K562 (cell line): ENCODE results near the gene COX6B1. TPM values are rescaled to one million over a fixed set of nuclear protein-coding genes. Genes with fewer than 3 reads are reported as not detected.
A peak's percentile ranks its signal among the peaks of the same experiment; 100 is the strongest.

Source experiments
- ATF3 ChIP-seq, 2 experiments: fragments of 450-650 bp in 1 of 2; sonication (generic) in 1 of 2; formaldehyde crosslinking in 1 of 2; IDR thresholded peaks in 1 of 2; conservative IDR thresholded peaks in 1 of 2; 2 replicates each; pipeline versions ENCODE4 v1.6.1 to v1.8.1; 2016 to 2023; ENCODE audit warnings: mild to moderate bottlenecking in 2 of 2, moderate library complexity in 2 of 2, inconsistent platforms in 1 of 2, missing genetic modification reagents in 1 of 2
- BRF1 ChIP-seq: IDR thresholded peaks from 3 replicates; pipeline ENCODE4 v1.6.1; 2011; ENCODE audit warnings: borderline replicate concordance, mild to moderate bottlenecking; ENCODE audit not compliant: insufficient read length; ENCODE audit errors: extremely low read depth
- C11orf30 ChIP-seq: fragments of 450-650 bp; IDR thresholded peaks from 2 replicates; pipeline ENCODE4 v1.6.1; 2016; ENCODE audit warnings: low read depth, mild to moderate bottlenecking
- ELF2 ChIP-seq: fragments of 250-450 bp; sonication (Bioruptor Pico); IDR thresholded peaks from 2 replicates; pipeline ENCODE4 v1.5.0; 2021; ENCODE audit warnings: mild to moderate bottlenecking
- ERF ChIP-seq: fragments of 450-650 bp; formaldehyde crosslinking; IDR thresholded peaks from 2 replicates; pipeline ENCODE4 v1.4.0; 2020; ENCODE audit warnings: mild to moderate bottlenecking, mixed read lengths
- ETV1 ChIP-seq: fragments of 450-650 bp; conservative IDR thresholded peaks from 2 replicates; pipeline ENCODE4 v1.6.1; 2016; ENCODE audit warnings: missing genetic modification characterization, control low read depth, low read depth, missing compliant biosample characterization
- GABPB1 ChIP-seq: sonication (generic); formaldehyde crosslinking; IDR thresholded peaks from 2 replicates; pipeline ENCODE4 v1.8.0; 2022; ENCODE audit warnings: mild to moderate bottlenecking, missing genetic modification reagents
- HDAC1 ChIP-seq, 2 experiments: fragments of 450-650 bp; IDR thresholded peaks; 2 replicates each; pipeline ENCODE4 v1.6.1; 2016 to 2017; ENCODE audit warnings: inconsistent platforms in 1 of 2, mild to moderate bottlenecking in 1 of 2, moderate library complexity in 1 of 2
- KLF10 ChIP-seq: fragments of 250-450 bp; sonication (Bioruptor Pico); IDR thresholded peaks from 2 replicates; pipeline ENCODE4 v1.6.1; 2021; ENCODE audit warnings: matching md5 sums
- MAFF ChIP-seq: IDR thresholded peaks from 2 replicates; pipeline ENCODE4 v1.6.1; 2012; ENCODE audit warnings: low read length, improper control_type of control experiment
- NCOA1 ChIP-seq: fragments of 450-650 bp; IDR thresholded peaks from 2 replicates; pipeline ENCODE4 v1.6.1; 2016; ENCODE audit warnings: low read depth
- NKRF ChIP-seq: fragments of 450-650 bp; IDR thresholded peaks from 2 replicates; pipeline ENCODE4 v1.6.1; 2016; ENCODE audit warnings: borderline replicate concordance
- NRF1 ChIP-seq, 2 experiments: fragments of 450-650 bp; IDR thresholded peaks in 1 of 2; conservative IDR thresholded peaks in 1 of 2; 2 replicates each; pipeline ENCODE4 v1.6.1; 2014; ENCODE audit warnings: mild to moderate bottlenecking in 2 of 2
- PHB ChIP-seq: fragments of 250-450 bp; sonication (Bioruptor Pico); IDR thresholded peaks from 2 replicates; pipeline ENCODE4 v1.5.0; 2021
- PRMT5 ChIP-seq: sonication (generic); formaldehyde crosslinking; IDR thresholded peaks from 2 replicates; pipeline ENCODE4 v1.5.0; 2020; ENCODE audit warnings: missing genetic modification reagents
- SAFB2 ChIP-seq: fragments of 200-400 bp; formaldehyde crosslinking; IDR thresholded peaks from 2 replicates; pipeline ENCODE4 v1.6.1; 2018; ENCODE audit warnings: borderline replicate concordance, low read length, low read depth, moderate library complexity; ENCODE audit not compliant: severe bottlenecking
- SMARCA5 ChIP-seq: fragments of 450-650 bp; IDR thresholded peaks from 2 replicates; pipeline ENCODE4 v1.6.1; 2016
- SMARCE1 ChIP-seq: fragments of 450-650 bp; IDR thresholded peaks from 2 replicates; pipeline ENCODE4 v1.7.1; 2016; ENCODE audit warnings: mild to moderate bottlenecking
- SRSF3 ChIP-seq: fragments of 200-400 bp; formaldehyde crosslinking; IDR thresholded peaks from 2 replicates; pipeline ENCODE4 v1.6.1; 2016; ENCODE audit warnings: mild to moderate bottlenecking, low read length, moderate library complexity; ENCODE audit not compliant: insufficient read depth
- TEAD1 ChIP-seq, 2 experiments: fragments of 450-650 bp in 1 of 2; sonication (generic) in 1 of 2; formaldehyde crosslinking; IDR thresholded peaks; 2 replicates each; pipeline versions ENCODE4 v1.4.0 to v1.8.0; 2020 to 2022; ENCODE audit warnings: mild to moderate bottlenecking in 2 of 2, missing genetic modification reagents in 1 of 2
- ZKSCAN3 ChIP-seq: fragments of 250-450 bp; sonication (Bioruptor Pico); IDR thresholded peaks from 2 replicates; pipeline ENCODE4 v1.4.0; 2020
- ZNF589 ChIP-seq: fragments of 200-800 bp; sonication (Bioruptor generic); IDR thresholded peaks from 2 replicates; pipeline ENCODE4 v1.6.1; 2016; ENCODE audit warnings: low read depth, missing genetic modification characterization, missing compliant biosample characterization
- ZNF830 ChIP-seq: fragments of 250-450 bp; sonication (Bioruptor Pico); IDR thresholded peaks from 2 replicates; pipeline ENCODE4 v1.5.0; 2021; ENCODE audit warnings: mild to moderate bottlenecking
- polyA plus RNA-seq, 8 experiments: library from polyadenylated mRNA; depleted of rRNA in 4 of 8; stranded (reverse) in 5 of 8; unstranded in 3 of 8; fragments of >200 nt; fragmentation: Nextera tagmentation in 2 of 8; fragmentation: Illumina TruSeq in 1 of 8; extraction: Ambion mirVana in 2 of 8; extraction: Trizol in 1 of 8; gene quantifications; 2 replicates each; pipeline versions ENCODE4 v1.2.1 to v1.2.3, GENCODE V29; 2011 to 2014; ENCODE audit warnings: inconsistent platforms in 1 of 8, missing spikeins in 1 of 8
- total RNA-seq, 7 experiments: library from RNA; depleted of rRNA in 6 of 7; stranded (reverse); fragments of >200 nt in 6 of 7; fragmentation: Illumina TruSeq in 2 of 7; extraction: Trizol in 2 of 7; gene quantifications; 2 replicates each; pipeline versions ENCODE4 v1.2.1 to v1.2.3, GENCODE V29; 2011 to 2021; ENCODE audit warnings: low replicate concordance in 1 of 7
- TF ChIP-seq, protein P1 (sequence below): sonication (generic); formaldehyde crosslinking; IDR thresholded peaks from 2 replicates; pipeline ENCODE4 v1.9.0; 2022; ENCODE audit warnings: mild to moderate bottlenecking, missing genetic modification reagents
- TF ChIP-seq, protein P2 (sequence below): fragments of 250-450 bp; sonication (Bioruptor Pico); IDR thresholded peaks from 2 replicates; pipeline ENCODE4 v1.8.0; 2021; ENCODE audit warnings: moderate library complexity, mild to moderate bottlenecking, inconsistent platforms

COX6B1 gene
- total and polyA plus RNA-seq, 9 of the 15 experiments (the other 6 are each of a cell fraction or from before 2014, with no cell fraction given), result 777 to 2,393 (median 1,219) TPM

- peak; percentile 22; the same call in 1 of the 2 replicates for TF ChIP-seq ATF3 (IDR thresholded peaks at IDR 0.05)
- TF ChIP-seq ATF3 (CRISPR knock-in tag; conservative IDR thresholded peaks at IDR 0.05), result no peak
- peak; percentile 79 for TF ChIP-seq C11orf30
- TF ChIP-seq PHB (CRISPR knock-in tag), result 0 out of 2 replicates have a peak, but pooled peaks have one; percentile 60
- TF ChIP-seq SRSF3, result no peak
- TF ChIP-seq, protein P1, sequence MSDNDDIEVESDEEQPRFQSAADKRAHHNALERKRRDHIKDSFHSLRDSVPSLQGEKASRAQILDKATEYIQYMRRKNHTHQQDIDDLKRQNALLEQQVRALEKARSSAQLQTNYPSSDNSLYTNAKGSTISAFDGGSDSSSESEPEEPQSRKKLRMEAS, result no peak
- no peak for TF ChIP-seq MAFF
- peak; percentile 90 to 91 for TF ChIP-seq NRF1 (conservative IDR thresholded peaks at IDR 0.05 in 1 of 2, IDR thresholded peaks at IDR 0.05 in 1 of 2)
- TF ChIP-seq ZKSCAN3 (CRISPR knock-in tag), result no peak
- peak; percentile 89 for TF ChIP-seq GABPB1 (CRISPR knock-in tag)
- 0 out of 4 replicates have a peak, but pooled peaks of 1 of the 2 experiments have one; percentile 53 for TF ChIP-seq HDAC1 (IDR thresholded peaks at IDR 0.05)
- no peak for TF ChIP-seq ZNF589 (CRISPR knock-in tag)
- no peak for TF ChIP-seq TEAD1 (CRISPR knock-in tag; IDR thresholded peaks at IDR 0.05)
- no peak for TF ChIP-seq ZNF830
- TF ChIP-seq NCOA1, result 0 out of 2 replicates have a peak, but pooled peaks have one; percentile 49
- no peak for TF ChIP-seq SMARCA5
- TF ChIP-seq ERF (CRISPR knock-in tag), result no peak
- peak; percentile 66; the same call in 1 of the 2 replicates for TF ChIP-seq ELF2 (CRISPR knock-in tag)
- peak; percentile 87 for TF ChIP-seq ETV1 (tag)
- TF ChIP-seq BRF1, result no peak
- TF ChIP-seq, protein P2, sequence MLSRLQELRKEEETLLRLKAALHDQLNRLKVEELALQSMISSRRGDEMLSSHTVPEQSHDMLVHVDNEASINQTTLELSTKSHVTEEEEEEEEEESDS (CRISPR knock-in tag), result no peak
- TF ChIP-seq NKRF, result peak; percentile 54; the same call in 1 of the 2 replicates
- no peak for TF ChIP-seq SMARCE1
- TF ChIP-seq PRMT5 (CRISPR knock-in tag), result no peak
- no peak for TF ChIP-seq SAFB2
- TF ChIP-seq KLF10 (CRISPR knock-in tag), result no peak
These were observed at the start of gene COX6B1 (continued) for GRCh38 chr19:35648017-35648961.
